GM10266 (cell line): ENCODE measurements around the gene KIAA1755.

Experiments used
- DNase-seq: peaks from one replicate; pipeline ENCODE4 v3.0.0; 2012; ENCODE audit errors: extremely low spot score
- TF ChIP-seq, protein P1 (sequence below): IDR thresholded peaks from 2 replicates; pipeline ENCODE4 v1.5.1; 2012; ENCODE audit warnings: mild to moderate bottlenecking, low read depth; ENCODE audit not compliant: control insufficient read depth, insufficient read depth; ENCODE audit errors: missing control alignments

KIAA1755 gene

DNA sequence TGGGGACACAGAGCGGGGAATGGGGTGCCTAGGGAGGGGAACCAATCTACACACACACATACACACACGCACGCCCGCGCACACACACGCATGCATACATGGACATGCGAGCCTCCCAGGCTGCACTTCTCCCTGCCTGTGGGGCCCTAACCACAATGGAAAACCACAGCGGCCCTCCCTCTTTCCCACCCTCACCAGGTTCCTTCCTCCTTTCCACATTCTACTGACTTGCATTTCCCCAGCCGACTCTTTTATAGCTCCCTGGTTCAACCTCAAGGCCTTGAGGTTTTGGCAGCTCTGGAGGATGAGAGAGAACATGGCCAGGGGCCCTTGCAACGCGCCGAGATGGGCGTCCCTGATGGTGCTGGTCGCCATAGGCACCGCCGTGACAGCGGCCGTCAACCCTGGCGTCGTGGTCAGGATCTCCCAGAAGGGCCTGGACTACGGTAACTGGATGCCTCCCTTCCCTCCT lies 43.4 kb upstream of the KIAA1755 start, which contains the start of gene BPI:
Gene BPI (plus strand): TSS at position 249 of the 472 bp plus-strand sequence. CDS start 68 bp downstream, at position 317.
- TF ChIP-seq, protein P1, sequence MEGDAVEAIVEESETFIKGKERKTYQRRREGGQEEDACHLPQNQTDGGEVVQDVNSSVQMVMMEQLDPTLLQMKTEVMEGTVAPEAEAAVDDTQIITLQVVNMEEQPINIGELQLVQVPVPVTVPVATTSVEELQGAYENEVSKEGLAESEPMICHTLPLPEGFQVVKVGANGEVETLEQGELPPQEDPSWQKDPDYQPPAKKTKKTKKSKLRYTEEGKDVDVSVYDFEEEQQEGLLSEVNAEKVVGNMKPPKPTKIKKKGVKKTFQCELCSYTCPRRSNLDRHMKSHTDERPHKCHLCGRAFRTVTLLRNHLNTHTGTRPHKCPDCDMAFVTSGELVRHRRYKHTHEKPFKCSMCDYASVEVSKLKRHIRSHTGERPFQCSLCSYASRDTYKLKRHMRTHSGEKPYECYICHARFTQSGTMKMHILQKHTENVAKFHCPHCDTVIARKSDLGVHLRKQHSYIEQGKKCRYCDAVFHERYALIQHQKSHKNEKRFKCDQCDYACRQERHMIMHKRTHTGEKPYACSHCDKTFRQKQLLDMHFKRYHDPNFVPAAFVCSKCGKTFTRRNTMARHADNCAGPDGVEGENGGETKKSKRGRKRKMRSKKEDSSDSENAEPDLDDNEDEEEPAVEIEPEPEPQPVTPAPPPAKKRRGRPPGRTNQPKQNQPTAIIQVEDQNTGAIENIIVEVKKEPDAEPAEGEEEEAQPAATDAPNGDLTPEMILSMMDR: no peak
- DNase-seq: no peak

DNA sequence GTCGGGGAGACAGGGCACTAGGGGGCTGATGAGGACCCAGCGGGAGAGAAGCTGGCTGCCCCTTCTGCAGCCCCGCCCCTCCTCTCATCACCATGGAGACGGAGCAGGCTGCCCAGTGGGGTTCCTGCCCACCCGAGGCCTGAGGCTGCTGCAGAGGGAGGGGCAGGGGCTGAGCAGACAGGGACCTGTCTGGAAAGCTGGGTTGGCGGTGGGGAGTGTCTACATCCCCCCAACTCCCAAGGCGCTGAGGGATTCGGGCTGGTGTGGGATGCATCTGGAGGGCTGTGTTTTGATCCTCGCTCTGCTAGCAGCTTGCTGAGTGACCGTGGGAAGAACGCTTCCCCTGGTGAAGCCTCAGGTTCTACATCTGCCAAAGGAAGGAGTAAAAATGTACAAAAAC lies 42.3 kb upstream of the KIAA1755 start:
- TF ChIP-seq, protein P1: no peak
- no peak for DNase-seq

DNA sequence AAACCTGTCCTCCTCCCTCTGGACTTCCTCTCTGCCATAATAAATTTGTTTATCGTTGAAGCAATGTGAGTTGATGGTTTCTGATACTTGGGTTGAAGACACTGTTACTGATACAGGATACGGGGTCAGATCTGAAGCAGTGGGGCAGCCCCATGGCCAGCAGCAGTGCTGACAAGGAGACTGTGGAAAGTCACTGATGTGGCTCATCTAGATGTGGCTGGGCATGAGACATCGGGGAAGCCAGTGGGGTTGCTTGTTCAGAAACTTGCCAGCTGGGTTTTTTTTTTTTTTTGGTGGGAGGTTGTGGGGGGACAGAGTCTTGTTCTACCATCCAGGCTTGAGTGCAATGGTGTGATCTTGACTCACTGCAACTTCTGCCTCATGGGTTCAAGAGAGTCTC lies 40.8 kb upstream of the KIAA1755 start:
- TF ChIP-seq, protein P1: no peak
- no peak for DNase-seq

DNA sequence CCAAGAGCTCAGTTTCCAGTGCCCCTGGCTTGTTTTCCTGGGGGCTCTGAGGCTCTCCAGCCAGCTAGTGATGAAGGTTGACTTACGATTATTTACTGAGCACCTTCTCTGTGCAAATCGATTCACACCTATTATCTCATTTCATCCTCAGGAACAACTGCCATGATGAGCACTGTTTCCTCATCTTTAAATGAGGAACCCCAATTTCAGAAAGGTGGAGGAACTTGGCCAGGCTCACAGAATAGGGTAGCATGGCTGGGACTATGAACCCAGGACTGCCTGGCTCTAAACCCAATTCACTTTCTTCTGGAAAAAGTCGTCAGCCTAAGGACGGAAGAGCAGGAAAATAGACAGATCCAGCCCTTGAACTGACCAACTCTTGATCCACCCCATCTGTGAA lies 39.9 kb upstream of the KIAA1755 start:
- TF ChIP-seq, protein P1: no peak
- DNase-seq: no peak

DNA sequence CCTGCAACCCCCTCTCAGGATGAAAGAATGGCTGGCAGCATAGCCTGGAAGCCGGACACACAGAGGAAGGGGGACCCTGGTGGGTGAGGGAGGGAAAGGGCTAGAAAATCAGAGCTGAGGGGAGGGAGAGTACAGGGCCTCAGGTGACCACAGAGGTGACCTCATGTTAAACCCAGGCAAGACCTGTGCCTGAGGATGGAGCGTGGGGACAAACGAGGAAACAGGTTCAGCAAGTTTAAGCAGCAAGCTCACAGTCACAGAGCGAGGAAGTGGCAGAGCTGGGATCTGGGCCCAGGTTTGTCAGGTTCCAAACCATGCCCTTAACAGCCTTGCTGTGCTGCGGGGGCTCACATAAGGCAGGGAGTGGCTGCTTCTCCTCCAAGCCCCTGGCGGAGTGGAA lies 39.4 kb upstream of the KIAA1755 start:
- no peak for DNase-seq
- TF ChIP-seq, protein P1: no peak

DNA sequence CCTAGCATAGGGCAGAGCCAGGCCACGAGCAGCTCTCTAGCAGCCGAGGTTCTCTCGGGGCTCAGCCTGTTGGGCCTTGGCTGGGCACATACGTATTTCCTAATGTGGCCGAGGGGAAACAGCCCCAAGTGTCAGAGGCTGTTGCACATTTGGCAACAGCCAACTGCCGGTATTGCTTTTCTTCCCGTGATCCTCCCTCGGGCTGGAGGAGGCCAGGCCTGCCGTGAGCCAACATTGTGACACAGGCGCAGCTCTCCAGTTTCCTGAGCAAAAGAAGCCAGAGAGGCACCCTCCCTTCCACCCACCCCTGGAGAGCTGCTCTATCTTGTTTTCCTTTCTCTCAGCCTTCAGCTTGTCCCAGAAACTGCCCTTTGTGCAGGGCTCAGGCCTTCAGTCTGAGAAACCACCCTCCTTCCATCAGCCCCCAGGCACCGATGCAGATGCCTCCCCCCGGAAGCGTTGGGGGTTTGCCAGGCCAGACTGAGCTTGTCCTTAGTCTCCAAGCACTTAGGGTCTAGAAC lies 38.3 kb upstream of the KIAA1755 start:
- TF ChIP-seq, protein P1: no peak
- no peak for DNase-seq

DNA sequence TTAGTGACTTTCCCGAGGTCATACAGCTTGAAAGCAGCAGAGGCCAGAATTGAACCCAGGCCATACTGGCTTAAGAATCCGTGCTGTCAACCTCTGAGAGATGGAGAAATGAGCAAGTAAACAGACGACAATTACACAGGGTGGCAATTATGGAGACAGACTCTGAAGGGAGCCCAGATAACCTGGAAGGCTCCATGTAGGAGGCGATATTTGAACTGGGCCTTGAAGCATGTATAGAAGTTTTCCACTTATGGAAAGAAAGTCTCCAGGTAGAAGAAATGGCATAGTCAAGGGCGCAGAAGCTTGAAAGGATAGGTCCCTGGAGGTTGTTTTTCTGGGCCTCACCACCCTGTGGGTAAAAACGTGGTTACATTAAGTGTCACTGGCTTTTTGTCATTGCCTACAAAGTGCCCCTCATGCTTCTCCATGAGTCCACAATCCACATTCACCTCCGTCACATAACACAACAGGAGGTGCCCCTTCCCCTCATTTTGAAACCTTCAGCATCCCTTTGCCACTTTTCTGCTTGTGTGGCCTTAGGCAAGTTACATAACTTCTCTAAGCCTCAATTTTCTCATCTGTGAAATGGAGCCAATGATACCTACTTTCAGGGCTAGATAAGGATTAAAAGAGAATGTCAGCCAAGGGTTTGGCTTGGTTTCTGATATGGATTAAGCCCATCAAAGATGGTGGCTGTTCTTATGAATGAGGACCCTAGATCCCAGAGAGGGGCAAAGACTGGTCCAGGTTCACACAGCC lies 37.6 kb upstream of the KIAA1755 start:
- TF ChIP-seq, protein P1: no peak
- no peak for DNase-seq
